Mesenchymal stem cell (in vitro differentiated cells and primary cell): ENCODE measurements around the gene SCGB3A1. TPM values are rescaled to one million over a fixed set of nuclear protein-coding genes. Genes with fewer than 3 reads are reported as not detected.

Experiments used
- DNase-seq: peaks from one replicate; pipeline ENCODE4 v3.0.0-alpha.2; 2013
- H2AFZ ChIP-seq: one replicate; pipeline ENCODE4 v1.6.1; 2013; ENCODE audit warnings: low read depth, mild to moderate bottlenecking, control low read depth, inconsistent platforms, low read length, moderate library complexity
- H2AK5ac ChIP-seq: 2 replicates; pipeline ENCODE4 v1.6.1; 2013; ENCODE audit warnings: low read length, moderate library complexity, mild to moderate bottlenecking, inconsistent platforms; ENCODE audit not compliant: severe bottlenecking
- H2BK120ac ChIP-seq: one replicate; pipeline ENCODE4 v1.6.1; 2013; ENCODE audit warnings: low read depth, mild to moderate bottlenecking, inconsistent platforms, low read length, moderate library complexity
- H2BK12ac ChIP-seq, 2 experiments: one replicate each; pipeline ENCODE4 v1.6.1; 2013; ENCODE audit warnings: inconsistent platforms in 2 of 2, low read length in 2 of 2, mild to moderate bottlenecking in 2 of 2, moderate library complexity in 2 of 2, control low read depth in 1 of 2
- H2BK15ac ChIP-seq: one replicate; pipeline ENCODE4 v1.6.1; 2013; ENCODE audit warnings: mild to moderate bottlenecking, low read depth, inconsistent platforms; ENCODE audit not compliant: poor library complexity, severe bottlenecking
- H2BK5ac ChIP-seq: 2 replicates; pipeline ENCODE4 v1.6.1; 2013; ENCODE audit warnings: low read depth, mild to moderate bottlenecking, low read length, control low read depth, inconsistent platforms; ENCODE audit not compliant: poor library complexity, severe bottlenecking
- H3K14ac ChIP-seq, 2 experiments: one replicate each; pipeline ENCODE4 v1.6.1; 2013; ENCODE audit warnings: inconsistent platforms in 2 of 2, low read length in 2 of 2, control low read depth in 1 of 2, mild to moderate bottlenecking in 1 of 2, moderate library complexity in 1 of 2
- H3K18ac ChIP-seq, 2 experiments: one replicate each; pipeline ENCODE4 v1.6.1; 2013; ENCODE audit warnings: inconsistent platforms in 2 of 2, low read length in 2 of 2, control low read depth in 1 of 2, low read depth in 1 of 2, mild to moderate bottlenecking in 1 of 2
- H3K23ac ChIP-seq, 2 experiments: one replicate each; pipeline ENCODE4 v1.6.1; 2013; ENCODE audit warnings: inconsistent platforms in 2 of 2, low read length in 2 of 2, mild to moderate bottlenecking in 2 of 2, moderate library complexity in 2 of 2, control low read depth in 1 of 2
- H3K27ac ChIP-seq: 2 replicates; pipeline ENCODE4 v1.5.1; 2013; ENCODE audit warnings: mild to moderate bottlenecking, moderate library complexity, low read length, control low read depth, inconsistent platforms; ENCODE audit not compliant: poor library complexity, severe bottlenecking
- H3K27me3 ChIP-seq, 2 experiments: 2 replicates each; pipeline versions ENCODE4 v1.6.1 to v1.7.0; 2013; ENCODE audit warnings: low read length in 2 of 2, mild to moderate bottlenecking in 2 of 2, moderate library complexity in 2 of 2, control low read depth in 1 of 2, inconsistent platforms in 1 of 2; ENCODE audit not compliant: control insufficient read depth in 1 of 2, insufficient read depth in 1 of 2
- H3K36me3 ChIP-seq, 2 experiments: 2 replicates each; pipeline versions ENCODE4 v1.6.1 to v1.7.0; 2013; ENCODE audit warnings: low read length in 2 of 2, control low read depth in 1 of 2, inconsistent platforms in 1 of 2, low read depth in 1 of 2, mild to moderate bottlenecking in 1 of 2; ENCODE audit not compliant: insufficient read depth in 2 of 2, control insufficient read depth in 1 of 2
- H3K4ac ChIP-seq, 2 experiments: one replicate each; pipeline ENCODE4 v1.6.1; 2013; ENCODE audit warnings: inconsistent platforms in 2 of 2, low read length in 2 of 2, mild to moderate bottlenecking in 2 of 2, moderate library complexity in 2 of 2, control low read depth in 1 of 2, low read depth in 1 of 2
- H3K4me1 ChIP-seq: 2 replicates; pipeline ENCODE4 v1.6.1; 2013; ENCODE audit warnings: low read depth, low read length, control low read depth; ENCODE audit not compliant: control insufficient read depth, insufficient read depth
- H3K4me2 ChIP-seq: 2 replicates; pipeline ENCODE4 v1.6.1; 2013; ENCODE audit warnings: low read length, mild to moderate bottlenecking, inconsistent platforms; ENCODE audit not compliant: poor library complexity, severe bottlenecking
- H3K4me3 ChIP-seq, 2 experiments: 2 replicates each; pipeline versions ENCODE4 v1.5.1 to v1.7.0; 2013; ENCODE audit warnings: low read length in 2 of 2, mild to moderate bottlenecking in 2 of 2, control low read depth in 1 of 2, low read depth in 1 of 2; ENCODE audit not compliant: insufficient read depth in 1 of 2
- H3K79me1 ChIP-seq: replicated peaks from 2 replicates; pipeline ENCODE4 v1.6.1; 2013; ENCODE audit warnings: mild to moderate bottlenecking, control low read depth, low read length, inconsistent platforms; ENCODE audit not compliant: poor library complexity, severe bottlenecking
- H3K9ac ChIP-seq: 2 replicates; pipeline ENCODE4 v1.7.0; 2013; ENCODE audit warnings: mild to moderate bottlenecking, low read length, moderate library complexity
- H3K9me3 ChIP-seq: 2 replicates; pipeline ENCODE4 v1.7.0; 2013; ENCODE audit warnings: mild to moderate bottlenecking, low read length; ENCODE audit not compliant: control insufficient read depth
- H4K8ac ChIP-seq: one replicate; pipeline ENCODE4 v1.6.1; 2013; ENCODE audit warnings: inconsistent platforms, mild to moderate bottlenecking, low read length, moderate library complexity
- H4K91ac ChIP-seq: one replicate; pipeline ENCODE4 v1.6.1; 2013; ENCODE audit warnings: mild to moderate bottlenecking, low read length, inconsistent platforms
- WGBS: methylation state at CpG from one replicate; pipeline ENCODE4 v1.1.7; 2013; ENCODE audit warnings: mixed read lengths; 5-methylcytosine and 5-hydroxymethylcytosine counted together
- polyA plus RNA-seq, 2 experiments: library from polyadenylated mRNA; stranded (reverse); fragments of 200-250 nt; gene quantifications; one replicate each; pipeline ENCODE4 v1.2.3, GENCODE V29; 2013

SCGB3A1 gene, protein sequence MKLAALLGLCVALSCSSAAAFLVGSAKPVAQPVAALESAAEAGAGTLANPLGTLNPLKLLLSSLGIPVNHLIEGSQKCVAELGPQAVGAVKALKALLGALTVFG
- polyA plus RNA-seq (2013, experiment 1 of 2), result not detected
- polyA plus RNA-seq (2013, experiment 2 of 2), result not detected

DNA sequence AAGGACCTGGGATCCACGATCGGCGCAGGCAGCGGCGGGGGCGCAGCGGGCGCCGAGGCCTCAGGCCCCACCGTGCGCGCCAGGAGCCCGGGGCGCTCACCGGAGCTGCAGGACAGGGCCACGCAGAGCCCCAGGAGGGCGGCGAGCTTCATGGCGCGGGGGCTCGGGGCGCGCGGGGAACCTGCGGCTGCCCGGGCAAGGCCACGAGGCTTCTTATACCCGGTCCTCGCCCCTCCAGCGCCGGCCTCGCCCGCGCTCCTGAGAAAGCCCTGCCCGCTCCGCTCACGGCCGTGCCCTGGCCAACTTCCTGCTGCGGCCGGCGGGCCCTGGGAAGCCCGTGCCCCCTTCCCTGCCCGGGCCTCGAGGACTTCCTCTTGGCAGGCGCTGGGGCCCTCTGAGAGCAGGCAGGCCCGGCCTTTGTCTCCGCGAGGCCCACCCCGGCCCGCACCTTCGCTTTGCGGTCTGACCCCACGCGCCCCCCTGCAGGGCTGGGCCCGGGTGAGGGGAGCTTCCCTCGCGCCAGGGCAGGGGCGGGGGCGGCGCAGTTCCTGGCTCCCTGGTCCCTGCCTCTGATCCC, at the start of gene SCGB3A1:
Gene SCGB3A1 (minus strand): TSS at position 189 of the 577 bp plus-strand sequence. CDS start 37 bp downstream, at position 152.
- H3K23ac ChIP-seq, result no peak within 1 kb of the TSS

DNA sequence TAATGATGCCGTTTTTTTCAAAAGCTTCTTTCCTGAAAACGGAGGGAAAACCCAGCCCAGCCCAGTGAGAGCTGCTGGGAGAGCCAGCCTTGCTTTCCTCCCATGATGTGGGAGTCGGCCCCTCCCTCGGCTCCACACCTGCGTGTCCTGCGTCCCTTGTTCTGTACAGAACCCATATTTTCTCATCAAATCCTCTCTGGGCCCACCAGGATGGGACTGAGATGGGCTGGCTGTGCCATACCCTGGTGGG, 49.2 kb upstream of the SCGB3A1 start:
- peaks cover 33 to 41% of the 10 kb centered on the region in 2 experiments for H3K27me3 ChIP-seq
- H2AFZ ChIP-seq, result no peak overlapping the region
- H3K4me2 ChIP-seq, result no peak overlapping the region
- no peak overlapping the region for H3K14ac ChIP-seq
- H3K9me3 ChIP-seq, result no peaks in the 10 kb centered on the region
- H2BK5ac ChIP-seq, result no peak overlapping the region
- H3K4ac ChIP-seq, result no peak overlapping the region
- no peak overlapping the region for H2BK12ac ChIP-seq
- no peaks in the 10 kb centered on the region for H3K79me1 ChIP-seq
- no peak for DNase-seq
- H3K27ac ChIP-seq, result no peak overlapping the region
- no peak overlapping the region for H2BK15ac ChIP-seq
- no peaks in the 10 kb centered on the region for H3K36me3 ChIP-seq
- no peak overlapping the region for H2AK5ac ChIP-seq
- WGBS, result 84% methylated on average over 6 of the region's 6 CpGs
- no peak overlapping the region for H4K91ac ChIP-seq
- H3K18ac ChIP-seq, result no peak overlapping the region
- H3K4me1 ChIP-seq, result peaks cover 14% of the 10 kb centered on the region
- H3K9ac ChIP-seq, result no peak overlapping the region
- no peak overlapping the region for H3K23ac ChIP-seq
- no peak overlapping the region for H3K4me3 ChIP-seq
- no peak overlapping the region for H2BK120ac ChIP-seq
- no peak overlapping the region for H4K8ac ChIP-seq

More for the DNA sequence above, at the start of gene SCGB3A1:
- Histone ChIP-seq H3K9me3 (no peaks in the 10 kb centered on the region), H2BK15ac (no peak within 1 kb of the TSS), H3K4me3 (peak within 1 kb of the TSS in 1 of 2 experiments; percentile 20), H2AFZ (no peak within 1 kb of the TSS), H2BK12ac (no peak within 1 kb of the TSS), H2AK5ac (no peak within 1 kb of the TSS), H3K36me3 (no peaks in the 10 kb centered on the region), H3K14ac (no peak within 1 kb of the TSS), H3K9ac (no peak within 1 kb of the TSS), H2BK5ac (no peak within 1 kb of the TSS), H3K4me1 (peaks cover 20% of the 10 kb centered on the region), H2BK120ac (no peak within 1 kb of the TSS), H4K91ac (no peak within 1 kb of the TSS), H3K4me2 (peak within 1 kb of the TSS; percentile 60), H3K4ac (no peak within 1 kb of the TSS), H3K27ac (no peak within 1 kb of the TSS), H3K27me3 (peaks cover 58 to 63% of the 10 kb centered on the region in 2 experiments), H3K79me1 (no peaks in the 10 kb centered on the region), H3K18ac (no peak within 1 kb of the TSS), H4K8ac (no peak within 1 kb of the TSS)
- no peak for DNase-seq
- 10% methylated on average over 60 of the region's 60 CpGs for WGBS

DNA sequence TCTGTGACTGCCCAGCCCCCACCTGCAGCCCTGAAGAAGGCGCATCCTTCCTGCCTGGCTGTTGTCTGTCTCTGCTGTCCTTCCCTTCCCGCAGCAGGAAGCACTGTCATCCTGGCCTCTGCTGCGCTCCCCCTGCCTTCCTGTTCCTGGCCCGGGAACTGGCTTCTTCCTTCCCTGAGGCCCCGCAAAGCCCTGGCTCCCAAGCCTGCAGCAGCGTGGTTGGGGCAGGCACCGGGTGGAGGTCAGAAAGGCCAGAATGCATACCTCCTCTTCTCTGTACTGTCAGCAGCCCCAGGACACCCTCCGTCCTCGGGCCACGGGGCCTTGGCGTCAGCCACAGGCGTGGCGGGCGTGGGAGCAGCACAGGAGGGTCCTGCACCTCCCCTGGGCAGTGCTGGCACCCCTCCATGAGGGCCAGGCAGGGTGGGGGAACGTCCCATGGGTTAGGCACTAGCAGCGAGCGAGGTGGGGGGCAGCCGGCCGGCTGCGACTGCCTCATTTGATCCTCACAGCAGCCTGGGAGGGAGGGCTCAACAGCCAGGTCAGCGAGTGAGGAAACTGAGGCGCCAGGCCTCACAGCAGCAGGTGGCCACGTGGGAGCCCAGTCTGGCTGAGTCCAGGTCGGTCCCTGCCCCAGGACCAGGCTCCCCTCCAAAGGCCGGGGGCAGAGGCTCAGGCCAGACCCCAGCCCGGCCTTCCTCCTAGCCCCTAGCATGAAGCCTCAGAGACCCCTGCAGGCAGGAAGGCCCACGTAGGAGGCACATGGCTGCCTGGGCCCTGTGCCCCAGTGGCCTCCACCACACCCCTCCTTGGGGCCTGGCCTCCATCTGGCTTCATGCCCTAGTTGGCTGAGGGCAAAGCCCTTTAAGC, 48.7 kb upstream of the SCGB3A1 start:
- H2AFZ ChIP-seq, result no peak overlapping the region
- no peaks in the 10 kb centered on the region for H3K79me1 ChIP-seq
- 71% methylated on average over 27 of the region's 27 CpGs for WGBS
- H3K9ac ChIP-seq, result no peak overlapping the region
- no peak overlapping the region for H3K27ac ChIP-seq
- H2BK120ac ChIP-seq, result no peak overlapping the region
- no peak overlapping the region for H3K4me3 ChIP-seq
- H2BK15ac ChIP-seq, result no peak overlapping the region
- H3K36me3 ChIP-seq, result no peaks in the 10 kb centered on the region
- peak overlapping the region in 1 of 2 experiments; percentile 38 for H3K14ac ChIP-seq
- peaks cover 28 to 35% of the 10 kb centered on the region in 2 experiments for H3K27me3 ChIP-seq
- no peak overlapping the region for H2BK12ac ChIP-seq
- no peak overlapping the region for H4K8ac ChIP-seq
- no peak overlapping the region for H3K4ac ChIP-seq
- H2BK5ac ChIP-seq, result no peak overlapping the region
- H3K4me2 ChIP-seq, result no peak overlapping the region
- no peaks in the 10 kb centered on the region for H3K9me3 ChIP-seq
- no peak for DNase-seq
- no peak overlapping the region for H3K23ac ChIP-seq
- no peak overlapping the region for H2AK5ac ChIP-seq
- no peak overlapping the region for H3K18ac ChIP-seq
- H4K91ac ChIP-seq, result no peak overlapping the region
- H3K4me1 ChIP-seq, result peaks cover 14% of the 10 kb centered on the region

DNA sequence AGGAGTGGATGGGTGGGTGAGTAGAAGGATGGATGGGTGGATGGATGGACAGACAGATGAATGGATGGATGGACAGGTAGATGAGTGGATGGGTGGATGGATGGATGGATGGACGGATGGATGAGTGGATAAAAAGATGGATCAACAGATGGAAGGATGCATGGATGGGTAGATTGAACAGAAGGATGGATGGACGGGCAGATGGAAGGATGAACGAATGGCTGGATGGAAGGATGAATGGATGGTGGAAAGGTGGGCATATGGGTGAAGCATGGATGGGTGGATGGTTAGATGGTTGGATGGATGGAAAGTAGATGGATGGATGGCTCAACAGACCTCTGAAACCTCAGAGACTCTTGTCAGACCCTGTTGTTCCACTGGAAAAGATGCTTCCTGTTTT, 48.0 kb upstream of the SCGB3A1 start:
- no peak overlapping the region for H3K4ac ChIP-seq
- H2BK12ac ChIP-seq, result no peak overlapping the region
- no peaks in the 10 kb centered on the region for H3K36me3 ChIP-seq
- H3K23ac ChIP-seq, result no peak overlapping the region
- no peaks in the 10 kb centered on the region for H3K9me3 ChIP-seq
- H2BK15ac ChIP-seq, result no peak overlapping the region
- no peak overlapping the region for H2BK120ac ChIP-seq
- peaks cover 14% of the 10 kb centered on the region for H3K4me1 ChIP-seq
- no peak overlapping the region for H3K4me3 ChIP-seq
- no peak overlapping the region for H4K91ac ChIP-seq
- H3K4me2 ChIP-seq, result no peak overlapping the region
- H2AK5ac ChIP-seq, result no peak overlapping the region
- no peaks in the 10 kb centered on the region for H3K79me1 ChIP-seq
- no peak overlapping the region for H3K18ac ChIP-seq
- 65% methylated on average over 3 of the region's 3 CpGs for WGBS
- H2AFZ ChIP-seq, result no peak overlapping the region
- H3K27me3 ChIP-seq, result peaks cover 22 to 28% of the 10 kb centered on the region in 2 experiments
- H2BK5ac ChIP-seq, result no peak overlapping the region
- no peak overlapping the region for H3K14ac ChIP-seq
- H3K27ac ChIP-seq, result no peak overlapping the region
- no peak overlapping the region for H4K8ac ChIP-seq
- DNase-seq, result no peak
- no peak overlapping the region for H3K9ac ChIP-seq
